Measurements from ENCODE around the gene NRXN3.

NRXN3 gene

GRCh38 chr14:78857974-78858373, 687.8 kb downstream of the NRXN3 start:
- peaks cover 4% of the 10 kb centered on the region; the same call in 1 of the 2 replicates for H3K4me1 ChIP-seq (ENCODE audit: insufficient read depth, low read length)
- no peak overlapping the region for H3K4me3 ChIP-seq (ENCODE audit: low read length)
- no peak overlapping the region for H3K27ac ChIP-seq (ENCODE audit: low read length)
- no peaks in the 10 kb centered on the region for H3K36me3 ChIP-seq (ENCODE audit: insufficient read depth, low read depth, low read length)
- no peaks in the 10 kb centered on the region for H3K9me3 ChIP-seq (ENCODE audit: insufficient read depth, low read depth, low read length)
- H3K9ac ChIP-seq (ENCODE audit: low read depth, low read length) = no peak overlapping the region
- H3K27me3 ChIP-seq (ENCODE audit: insufficient read depth, low read length) = no peaks in the 10 kb centered on the region

GRCh38 chr14:78863143-78863542, 693.0 kb downstream of the NRXN3 start:
- Histone ChIP-seq H3K36me3 (ENCODE audit: insufficient read depth, low read depth, low read length) (no peaks in the 10 kb centered on the region), H3K27me3 (ENCODE audit: insufficient read depth, low read length) (no peaks in the 10 kb centered on the region), H3K9ac (ENCODE audit: low read depth, low read length) (no peak overlapping the region), H3K4me3 (ENCODE audit: low read length) (no peak overlapping the region), H3K9me3 (ENCODE audit: insufficient read depth, low read depth, low read length) (no peaks in the 10 kb centered on the region), H3K4me1 (ENCODE audit: insufficient read depth, low read length) (peaks cover 4% of the 10 kb centered on the region; the same call in 1 of the 2 replicates), H3K27ac (ENCODE audit: low read length) (no peak overlapping the region)

GRCh38 chr14:78872837-78873236, 702.7 kb downstream of the NRXN3 start:
- Histone ChIP-seq H3K4me1 (ENCODE audit: insufficient read depth, low read length) (peaks cover 10% of the 10 kb centered on the region), H3K36me3 (ENCODE audit: insufficient read depth, low read depth, low read length) (no peaks in the 10 kb centered on the region), H3K9ac (ENCODE audit: low read depth, low read length) (no peak overlapping the region), H3K9me3 (ENCODE audit: insufficient read depth, low read depth, low read length) (no peaks in the 10 kb centered on the region), H3K27me3 (ENCODE audit: insufficient read depth, low read length) (no peaks in the 10 kb centered on the region), H3K27ac (ENCODE audit: low read length) (no peak overlapping the region), H3K4me3 (ENCODE audit: low read length) (no peak overlapping the region)

- Histone ChIP-seq H3K27ac (ENCODE audit: low read length) (no peak overlapping the region), H3K27me3 (ENCODE audit: insufficient read depth, low read length) (no peaks in the 10 kb centered on the region), H3K9ac (ENCODE audit: low read depth, low read length) (no peak overlapping the region), H3K4me1 (ENCODE audit: insufficient read depth, low read length) (peaks cover 10% of the 10 kb centered on the region), H3K4me3 (ENCODE audit: low read length) (no peak overlapping the region), H3K36me3 (ENCODE audit: insufficient read depth, low read depth, low read length) (no peaks in the 10 kb centered on the region), H3K9me3 (ENCODE audit: insufficient read depth, low read depth, low read length) (no peaks in the 10 kb centered on the region)
These were observed 703.4 kb downstream of the NRXN3 start for GRCh38 chr14:78873581-78873980.

- Histone ChIP-seq H3K4me3 (ENCODE audit: low read length) (no peak overlapping the region), H3K36me3 (ENCODE audit: insufficient read depth, low read depth, low read length) (no peaks in the 10 kb centered on the region), H3K9ac (ENCODE audit: low read depth, low read length) (no peak overlapping the region), H3K9me3 (ENCODE audit: insufficient read depth, low read depth, low read length) (no peaks in the 10 kb centered on the region), H3K27me3 (ENCODE audit: insufficient read depth, low read length) (no peaks in the 10 kb centered on the region), H3K27ac (ENCODE audit: low read length) (no peak overlapping the region), H3K4me1 (ENCODE audit: insufficient read depth, low read length) (peaks cover 10% of the 10 kb centered on the region)
These were observed 704.9 kb downstream of the NRXN3 start for GRCh38 chr14:78875049-78875448.

- Histone ChIP-seq H3K4me3 (ENCODE audit: low read length) (no peak overlapping the region), H3K9ac (ENCODE audit: low read depth, low read length) (no peak overlapping the region), H3K27ac (ENCODE audit: low read length) (no peak overlapping the region), H3K9me3 (ENCODE audit: insufficient read depth, low read depth, low read length) (peaks cover 10% of the 10 kb centered on the region; the same call in 1 of the 2 replicates), H3K27me3 (ENCODE audit: insufficient read depth, low read length) (no peaks in the 10 kb centered on the region), H3K36me3 (ENCODE audit: insufficient read depth, low read depth, low read length) (no peaks in the 10 kb centered on the region), H3K4me1 (ENCODE audit: insufficient read depth, low read length) (no peaks in the 10 kb centered on the region)
These were observed 715.7 kb downstream of the NRXN3 start for GRCh38 chr14:78885884-78886283.

GRCh38 chr14:78897443-78897842, 727.3 kb downstream of the NRXN3 start:
- no peaks in the 10 kb centered on the region for H3K9me3 ChIP-seq (ENCODE audit: insufficient read depth, low read depth, low read length)
- no peak overlapping the region for H3K27ac ChIP-seq (ENCODE audit: low read length)
- H3K9ac ChIP-seq (ENCODE audit: low read depth, low read length) = no peak overlapping the region
- H3K36me3 ChIP-seq (ENCODE audit: insufficient read depth, low read depth, low read length) = no peaks in the 10 kb centered on the region
- no peaks in the 10 kb centered on the region for H3K27me3 ChIP-seq (ENCODE audit: insufficient read depth, low read length)
- H3K4me3 ChIP-seq (ENCODE audit: low read length) = no peak overlapping the region
- peaks cover 24% of the 10 kb centered on the region; the same call in 1 of the 2 replicates for H3K4me1 ChIP-seq (ENCODE audit: insufficient read depth, low read length)

GRCh38 chr14:78902010-78902623, 731.9 kb downstream of the NRXN3 start:
- Histone ChIP-seq H3K27me3 (ENCODE audit: insufficient read depth, low read length) (no peaks in the 10 kb centered on the region), H3K27ac (ENCODE audit: low read length) (no peak overlapping the region), H3K4me1 (ENCODE audit: insufficient read depth, low read length) (peaks cover 11% of the 10 kb centered on the region; the same call in 1 of the 2 replicates), H3K4me3 (ENCODE audit: low read length) (no peak overlapping the region), H3K9me3 (ENCODE audit: insufficient read depth, low read depth, low read length) (no peaks in the 10 kb centered on the region), H3K36me3 (ENCODE audit: insufficient read depth, low read depth, low read length) (no peaks in the 10 kb centered on the region), H3K9ac (ENCODE audit: low read depth, low read length) (no peak overlapping the region)

GRCh38 chr14:78904094-78904493, 733.9 kb downstream of the NRXN3 start:
- Histone ChIP-seq H3K4me1 (ENCODE audit: insufficient read depth, low read length) (0 out of 2 replicates have a peak, but pooled peaks cover 3% of the 10 kb centered on the region), H3K36me3 (ENCODE audit: insufficient read depth, low read depth, low read length) (no peaks in the 10 kb centered on the region), H3K27me3 (ENCODE audit: insufficient read depth, low read length) (no peaks in the 10 kb centered on the region), H3K9ac (ENCODE audit: low read depth, low read length) (no peak overlapping the region), H3K27ac (ENCODE audit: low read length) (no peak overlapping the region), H3K9me3 (ENCODE audit: insufficient read depth, low read depth, low read length) (no peaks in the 10 kb centered on the region), H3K4me3 (ENCODE audit: low read length) (no peak overlapping the region)

GRCh38 chr14:78917462-78917861, 747.3 kb downstream of the NRXN3 start:
- H3K4me3 ChIP-seq (ENCODE audit: low read length) = no peak overlapping the region
- no peak overlapping the region for H3K27ac ChIP-seq (ENCODE audit: low read length)
- no peaks in the 10 kb centered on the region for H3K4me1 ChIP-seq (ENCODE audit: insufficient read depth, low read length)
- H3K9ac ChIP-seq (ENCODE audit: low read depth, low read length) = no peak overlapping the region
- H3K36me3 ChIP-seq (ENCODE audit: insufficient read depth, low read depth, low read length) = no peaks in the 10 kb centered on the region
- H3K27me3 ChIP-seq (ENCODE audit: insufficient read depth, low read length) = no peaks in the 10 kb centered on the region
- no peaks in the 10 kb centered on the region for H3K9me3 ChIP-seq (ENCODE audit: insufficient read depth, low read depth, low read length)

GRCh38 chr14:78921856-78922255, 751.7 kb downstream of the NRXN3 start:
- Histone ChIP-seq H3K9me3 (ENCODE audit: insufficient read depth, low read depth, low read length) (no peaks in the 10 kb centered on the region), H3K27ac (ENCODE audit: low read length) (no peak overlapping the region), H3K36me3 (ENCODE audit: insufficient read depth, low read depth, low read length) (no peaks in the 10 kb centered on the region), H3K9ac (ENCODE audit: low read depth, low read length) (no peak overlapping the region), H3K4me3 (ENCODE audit: low read length) (no peak overlapping the region), H3K4me1 (ENCODE audit: insufficient read depth, low read length) (no peaks in the 10 kb centered on the region), H3K27me3 (ENCODE audit: insufficient read depth, low read length) (no peaks in the 10 kb centered on the region)

GRCh38 chr14:78927261-78927660, 757.1 kb downstream of the NRXN3 start:
- Histone ChIP-seq H3K4me1 (ENCODE audit: insufficient read depth, low read length) (no peaks in the 10 kb centered on the region), H3K9me3 (ENCODE audit: insufficient read depth, low read depth, low read length) (no peaks in the 10 kb centered on the region)

More at GRCh38 chr14:78927261-78927660, 757.1 kb downstream of the NRXN3 start:
- H3K27ac ChIP-seq (ENCODE audit: low read length) = no peak overlapping the region
- H3K27me3 ChIP-seq (ENCODE audit: insufficient read depth, low read length) = no peaks in the 10 kb centered on the region
- H3K4me3 ChIP-seq (ENCODE audit: low read length) = no peak overlapping the region
- H3K9ac ChIP-seq (ENCODE audit: low read depth, low read length) = no peak overlapping the region
- H3K36me3 ChIP-seq (ENCODE audit: insufficient read depth, low read depth, low read length) = no peaks in the 10 kb centered on the region
